HEK293T (cell line): ENCODE measurements around the gene ZNF76.

ENCODE experiments used
- ARNT ChIP-seq: fragments of 450-650 bp; IDR thresholded peaks from 2 replicates; pipeline ENCODE4 v1.6.1; 2017; ENCODE audit warnings: mild to moderate bottlenecking
- BHLHE40 ChIP-seq: fragments of 450-650 bp; IDR thresholded peaks from 2 replicates; pipeline ENCODE4 v1.6.1; 2016; ENCODE audit warnings: mild to moderate bottlenecking, moderate library complexity, borderline replicate concordance
- CTBP1 ChIP-seq: fragments of 450-650 bp; IDR thresholded peaks from 2 replicates; pipeline ENCODE4 v1.6.1; 2016; ENCODE audit warnings: borderline replicate concordance
- ELF4 ChIP-seq: fragments of 450-650 bp; IDR thresholded peaks from 2 replicates; pipeline ENCODE4 v1.6.1; 2017; ENCODE audit warnings: antibody characterized with exemption
- FOXA1 ChIP-seq: fragments of 450-650 bp; IDR thresholded peaks from 2 replicates; pipeline ENCODE4 v1.6.1; 2016; ENCODE audit warnings: mild to moderate bottlenecking
- FOXK2 ChIP-seq: fragments of 450-650 bp; IDR thresholded peaks from 2 replicates; pipeline ENCODE4 v1.6.1; 2016; ENCODE audit warnings: mild to moderate bottlenecking
- FOXM1 ChIP-seq: fragments of 450-650 bp; IDR thresholded peaks from 2 replicates; pipeline ENCODE4 v1.6.1; 2017; ENCODE audit warnings: mild to moderate bottlenecking, borderline replicate concordance
- LEF1 ChIP-seq: fragments of 450-650 bp; IDR thresholded peaks from 2 replicates; pipeline ENCODE4 v1.6.1; 2017; ENCODE audit warnings: mild to moderate bottlenecking, borderline replicate concordance
- NFRKB ChIP-seq: fragments of 450-650 bp; IDR thresholded peaks from 2 replicates; pipeline ENCODE4 v1.6.1; 2016; ENCODE audit warnings: mild to moderate bottlenecking, moderate library complexity
- SP1 ChIP-seq: fragments of 450-650 bp; IDR thresholded peaks from 2 replicates; pipeline ENCODE4 v1.6.1; 2017
- TARDBP ChIP-seq: fragments of 450-650 bp; IDR thresholded peaks from 2 replicates; pipeline ENCODE4 v1.6.1; 2016
- ZNF384 ChIP-seq: fragments of 450-650 bp; IDR thresholded peaks from 2 replicates; pipeline ENCODE4 v1.6.1; 2016
- TF ChIP-seq, protein P1 (sequence below): fragments of 450-650 bp; IDR thresholded peaks from 2 replicates; pipeline ENCODE4 v1.6.1; 2016

DNA sequence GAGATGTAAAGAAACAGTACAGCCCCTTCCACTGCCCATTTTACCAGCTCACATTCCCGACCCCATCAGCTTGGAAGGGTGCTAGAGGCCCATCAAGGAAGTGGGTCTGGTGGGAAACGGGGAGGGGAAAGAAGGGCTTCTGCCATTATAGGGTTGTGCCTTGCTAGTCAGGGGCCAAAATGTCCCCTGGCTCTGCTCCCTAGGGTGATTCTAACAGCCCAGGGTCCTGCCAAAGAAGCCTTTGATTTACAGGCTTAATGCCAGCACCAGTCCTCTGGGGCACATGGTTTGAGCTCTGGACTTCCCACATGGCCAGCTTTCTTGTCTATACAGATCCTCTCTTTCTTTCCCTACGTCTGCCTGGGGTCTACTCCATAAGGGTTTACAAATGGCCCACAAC, 10.6 kb upstream of the ZNF76 start:
- TF ChIP-seq SP1 (no peak), TARDBP (no peak), FOXM1 (no peak), FOXA1 (no peak), NFRKB (no peak), FOXK2 (no peak), ZNF384 (no peak), CTBP1 (no peak), LEF1 (no peak), BHLHE40 (no peak), ELF4 (no peak), ARNT (no peak)
- TF ChIP-seq, protein P1, sequence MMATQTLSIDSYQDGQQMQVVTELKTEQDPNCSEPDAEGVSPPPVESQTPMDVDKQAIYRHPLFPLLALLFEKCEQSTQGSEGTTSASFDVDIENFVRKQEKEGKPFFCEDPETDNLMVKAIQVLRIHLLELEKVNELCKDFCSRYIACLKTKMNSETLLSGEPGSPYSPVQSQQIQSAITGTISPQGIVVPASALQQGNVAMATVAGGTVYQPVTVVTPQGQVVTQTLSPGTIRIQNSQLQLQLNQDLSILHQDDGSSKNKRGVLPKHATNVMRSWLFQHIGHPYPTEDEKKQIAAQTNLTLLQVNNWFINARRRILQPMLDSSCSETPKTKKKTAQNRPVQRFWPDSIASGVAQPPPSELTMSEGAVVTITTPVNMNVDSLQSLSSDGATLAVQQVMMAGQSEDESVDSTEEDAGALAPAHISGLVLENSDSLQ = no peak
